Activated CD8-positive, alpha-beta T cell treated with anti-CD3 and anti-CD28 coated beads for 36 hours (primary cell): ENCODE measurements around the gene DLG2. TPM values are rescaled to one million over a fixed set of nuclear protein-coding genes. Genes with fewer than 3 reads are reported as not detected.

Experiments used
- ATAC-seq: fragments of 200-7000 bp; cut with Tn5 transposase; one replicate; pipeline ENCODE4 v1.10.0; 2021; ENCODE audit warnings: mild to moderate bottlenecking, moderate library complexity
- CTCF ChIA-PET: fragments of 350-600 bp; sonication (Branson Sonifier 250); formaldehyde crosslinking; loops from one replicate; lab custom pipeline; 2021; ENCODE audit warnings: antibody characterized with exemption; lab: Charles Lee
- POLR2A ChIA-PET: fragments of 350-600 bp; sonication (Branson Sonifier 250); formaldehyde crosslinking; loops from one replicate; lab custom pipeline; 2021; ENCODE audit warnings: antibody characterized with exemption; lab: Charles Lee
- DNase-seq: peaks from one replicate; pipeline ENCODE4 v3.0.0-alpha.2; 2020
- H3K27ac Mint-ChIP-seq: one replicate; pipeline ENCODE4 v1.8.0; 2021; ENCODE audit warnings: mild to moderate bottlenecking, mixed read lengths
- H3K27me3 Mint-ChIP-seq: one replicate; pipeline ENCODE4 v1.8.0; 2021; ENCODE audit warnings: mixed read lengths
- H3K36me3 Mint-ChIP-seq: one replicate; pipeline ENCODE4 v1.8.0; 2021; ENCODE audit warnings: low read depth, mixed read lengths
- H3K4me1 Mint-ChIP-seq: one replicate; pipeline ENCODE4 v1.8.0; 2021; ENCODE audit warnings: low read depth, mixed read lengths
- H3K4me3 Mint-ChIP-seq: one replicate; pipeline ENCODE4 v1.8.0; 2021; ENCODE audit warnings: mild to moderate bottlenecking, moderate library complexity, mixed read lengths
- H3K9me3 Mint-ChIP-seq: one replicate; pipeline ENCODE4 v1.8.0; 2021; ENCODE audit warnings: mixed read lengths
- intact Hi-C: fragments of 100-400 bp; cut with micrococcal nuclease; formaldehyde crosslinking; loops from one replicate; pipeline ENCODE4 v1.10.0; 2022
- total RNA-seq, 2 experiments: library from RNA; stranded (reverse); gene quantifications; one replicate each; pipeline ENCODE4 v1.2.3, GENCODE V29; 2021
- TF ChIP-seq, protein P1 (sequence below): fragments of 200-600 bp; IDR thresholded peaks from one replicate; pipeline ENCODE4 v1.8.0; 2022; ENCODE audit warnings: antibody characterized with exemption, mild to moderate bottlenecking

Gene DLG2
- total RNA-seq, 2 experiments from 2014 or later, result 2.2 to 2.6 TPM

DNA sequence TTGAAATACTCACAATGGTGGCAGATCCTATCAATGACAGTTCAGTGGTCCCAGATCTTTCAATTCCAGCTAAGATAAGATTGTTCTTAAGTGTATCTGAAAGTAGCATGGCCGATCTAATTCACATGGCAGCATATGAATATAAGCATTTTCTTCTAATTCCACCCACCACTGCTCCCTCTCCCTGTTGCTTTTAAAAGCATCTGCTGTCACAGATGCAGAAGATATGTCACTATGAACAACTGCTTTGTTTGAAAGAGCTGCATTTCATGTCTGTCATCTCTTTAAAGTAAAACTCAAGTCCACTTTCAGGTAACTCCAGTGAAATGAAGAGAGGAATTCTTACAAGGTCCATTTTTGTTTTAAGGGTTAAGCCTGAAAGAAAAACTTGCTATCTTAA, 1044.0 kb downstream of the DLG2 start:
- peaks cover 6% of the 10 kb centered on the region for H3K9me3 Mint-ChIP-seq
- no peaks in the 10 kb centered on the region for H3K4me1 Mint-ChIP-seq
- ATAC-seq (no peak), DNase-seq (no peak)
- POLR2A ChIA-PET, result no interaction called here
- intact Hi-C loops, result no loop called here
- H3K36me3 Mint-ChIP-seq, result no peaks in the 10 kb centered on the region
- TF ChIP-seq, protein P1, sequence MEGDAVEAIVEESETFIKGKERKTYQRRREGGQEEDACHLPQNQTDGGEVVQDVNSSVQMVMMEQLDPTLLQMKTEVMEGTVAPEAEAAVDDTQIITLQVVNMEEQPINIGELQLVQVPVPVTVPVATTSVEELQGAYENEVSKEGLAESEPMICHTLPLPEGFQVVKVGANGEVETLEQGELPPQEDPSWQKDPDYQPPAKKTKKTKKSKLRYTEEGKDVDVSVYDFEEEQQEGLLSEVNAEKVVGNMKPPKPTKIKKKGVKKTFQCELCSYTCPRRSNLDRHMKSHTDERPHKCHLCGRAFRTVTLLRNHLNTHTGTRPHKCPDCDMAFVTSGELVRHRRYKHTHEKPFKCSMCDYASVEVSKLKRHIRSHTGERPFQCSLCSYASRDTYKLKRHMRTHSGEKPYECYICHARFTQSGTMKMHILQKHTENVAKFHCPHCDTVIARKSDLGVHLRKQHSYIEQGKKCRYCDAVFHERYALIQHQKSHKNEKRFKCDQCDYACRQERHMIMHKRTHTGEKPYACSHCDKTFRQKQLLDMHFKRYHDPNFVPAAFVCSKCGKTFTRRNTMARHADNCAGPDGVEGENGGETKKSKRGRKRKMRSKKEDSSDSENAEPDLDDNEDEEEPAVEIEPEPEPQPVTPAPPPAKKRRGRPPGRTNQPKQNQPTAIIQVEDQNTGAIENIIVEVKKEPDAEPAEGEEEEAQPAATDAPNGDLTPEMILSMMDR, result no peak
- CTCF ChIA-PET, result interaction anchor here (1.0 to 1.4 kb wide), 3 partner anchors 19 to 702 kb away, joined by 3 to 5 read pairs (median 3); no protein-coding TSS in a partner anchor
- H3K27me3 Mint-ChIP-seq, result no peaks in the 10 kb centered on the region
- H3K27ac Mint-ChIP-seq, result no peak overlapping the region
- no peak overlapping the region for H3K4me3 Mint-ChIP-seq

DNA sequence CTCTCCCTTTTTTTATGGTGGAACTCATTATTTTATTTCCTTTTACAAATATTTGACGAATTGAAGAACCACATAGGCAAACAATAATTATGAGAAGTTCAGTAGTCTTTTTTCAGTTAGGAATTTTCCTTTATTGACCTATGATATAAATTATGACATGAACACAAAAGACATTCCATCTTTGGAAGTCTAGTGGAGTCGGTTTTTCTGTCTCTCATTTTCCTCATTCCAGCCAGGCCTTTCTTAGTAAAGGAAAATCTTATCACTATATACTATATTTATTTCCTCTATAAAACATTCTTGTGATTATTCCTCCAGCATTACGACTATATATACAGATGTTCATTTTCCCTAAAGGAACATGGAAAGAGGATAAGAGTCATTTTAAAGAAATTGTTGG, 1046.1 kb downstream of the DLG2 start:
- POLR2A ChIA-PET, result no interaction called here
- intact Hi-C loops, result no loop called here
- Mint-ChIP-seq H3K36me3 (no peaks in the 10 kb centered on the region), H3K4me3 (no peak overlapping the region), H3K4me1 (no peaks in the 10 kb centered on the region), H3K27ac (no peak overlapping the region), H3K27me3 (no peaks in the 10 kb centered on the region), H3K9me3 (peaks cover 4% of the 10 kb centered on the region)
- CTCF ChIA-PET, result interaction anchor here (1.0 kb wide), 1 partner anchor 23 kb away, joined by 3 read pairs; no protein-coding TSS in a partner anchor
- TF ChIP-seq, protein P1, result no peak
- DNase-seq, result no peak
- no peak for ATAC-seq

DNA sequence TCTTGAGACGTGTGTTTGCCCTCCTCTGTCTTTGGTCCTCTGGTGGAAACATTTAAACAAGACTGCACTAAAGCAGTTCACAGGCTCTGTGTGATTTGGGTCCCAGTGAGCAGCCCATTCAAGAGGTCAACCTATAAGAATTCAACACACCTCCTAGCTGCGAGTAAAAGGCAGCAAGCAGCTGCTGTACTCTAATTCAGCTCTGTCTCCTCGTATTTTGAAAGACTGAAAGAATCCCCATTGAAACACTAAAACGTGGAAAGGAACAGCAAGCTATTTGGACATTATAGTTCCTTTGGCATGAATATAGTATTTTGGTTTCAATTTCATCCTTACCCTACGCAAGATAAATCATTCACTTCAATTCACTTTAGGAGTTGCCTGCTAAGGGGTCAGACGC, 1046.7 kb downstream of the DLG2 start:
- Mint-ChIP-seq H3K4me1 (no peaks in the 10 kb centered on the region), H3K27me3 (no peaks in the 10 kb centered on the region), H3K36me3 (no peaks in the 10 kb centered on the region), H3K4me3 (no peak overlapping the region), H3K27ac (no peak overlapping the region), H3K9me3 (peaks cover 4% of the 10 kb centered on the region)
- intact Hi-C loops, result no loop called here
- ChIA-PET POLR2A (no interaction called here), CTCF (interaction anchor here (1.0 kb wide), 1 partner anchor 22 kb away, joined by 3 read pairs; no protein-coding TSS in a partner anchor)
- ATAC-seq, result no peak
- DNase-seq, result no peak
- TF ChIP-seq, protein P1, result no peak

DNA sequence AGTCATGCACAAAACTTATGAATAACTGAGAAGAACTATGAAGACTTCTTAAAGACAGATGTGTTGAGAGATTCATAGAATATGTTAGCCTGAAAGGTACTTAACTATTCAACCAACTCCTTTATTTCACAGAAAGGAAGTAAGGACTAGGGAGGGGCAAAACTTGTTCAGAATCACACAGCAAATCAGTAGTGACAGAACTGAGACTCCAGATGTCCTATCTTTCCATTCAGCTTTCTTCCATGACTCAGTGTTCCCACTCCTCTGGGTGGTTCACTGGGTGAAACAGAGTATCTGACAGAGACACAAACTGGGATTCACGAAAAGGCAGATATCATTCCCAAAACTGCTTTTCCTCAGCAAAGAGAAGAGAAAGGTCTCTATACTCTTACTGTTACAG, 1053.3 kb downstream of the DLG2 start:
- no peak for ATAC-seq
- intact Hi-C loops, result no loop called here
- H3K9me3 Mint-ChIP-seq, result peaks cover 17% of the 10 kb centered on the region
- DNase-seq, result no peak
- no peaks in the 10 kb centered on the region for H3K27me3 Mint-ChIP-seq
- CTCF ChIA-PET, result no interaction called here
- no peaks in the 10 kb centered on the region for H3K36me3 Mint-ChIP-seq
- TF ChIP-seq, protein P1, result no peak
- POLR2A ChIA-PET, result no interaction called here
- H3K4me1 Mint-ChIP-seq, result no peaks in the 10 kb centered on the region
- H3K4me3 Mint-ChIP-seq, result no peak overlapping the region
- no peak overlapping the region for H3K27ac Mint-ChIP-seq

DNA sequence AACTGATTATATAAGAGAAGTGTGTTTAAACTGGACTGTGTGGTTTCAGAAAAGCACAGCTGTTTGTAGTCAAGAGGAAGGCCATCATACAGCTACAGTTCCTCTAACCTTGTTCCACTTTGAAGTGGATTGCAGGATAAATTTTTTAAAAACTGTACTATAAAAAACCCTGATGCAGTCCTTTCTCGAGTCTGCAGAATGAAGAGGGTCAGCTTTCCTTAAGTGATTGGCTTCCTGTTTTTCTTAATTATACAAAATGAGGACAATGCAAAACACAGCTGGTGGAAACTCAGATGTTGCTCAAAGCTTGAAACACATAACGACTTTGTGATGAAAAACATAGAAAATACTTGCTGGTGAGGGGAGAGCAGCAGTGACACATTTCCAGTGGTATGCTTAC, 1060.5 kb downstream of the DLG2 start:
- Mint-ChIP-seq H3K27ac (no peak overlapping the region), H3K4me1 (no peaks in the 10 kb centered on the region), H3K27me3 (no peaks in the 10 kb centered on the region), H3K9me3 (peaks cover 15% of the 10 kb centered on the region), H3K4me3 (no peak overlapping the region), H3K36me3 (no peaks in the 10 kb centered on the region)
- ChIA-PET POLR2A (no interaction called here), CTCF (interaction anchor here (1.2 to 1.8 kb wide), 2 partner anchors 8 to 730 kb away, joined by 5 to 6 read pairs; no protein-coding TSS in a partner anchor)
- no peak for DNase-seq
- TF ChIP-seq, protein P1, result no peak
- ATAC-seq, result no peak
- intact Hi-C loops, result no loop called here
